Cortex of kidney (tissue), 1 donor: ENCODE data around the gene PDE3A.

Experiments
- DNase-seq: peaks from one replicate; lab custom pipeline; 2025; lab: John Stamatoyannopoulos, UW

The PDE3A gene

GRCh38 chr12:20458011-20458410 is 89.7 kb downstream of the PDE3A start:
- no peak for DNase-seq

GRCh38 chr12:20459920-20460319 is 91.6 kb downstream of the PDE3A start:
- no peak for DNase-seq

DNA sequence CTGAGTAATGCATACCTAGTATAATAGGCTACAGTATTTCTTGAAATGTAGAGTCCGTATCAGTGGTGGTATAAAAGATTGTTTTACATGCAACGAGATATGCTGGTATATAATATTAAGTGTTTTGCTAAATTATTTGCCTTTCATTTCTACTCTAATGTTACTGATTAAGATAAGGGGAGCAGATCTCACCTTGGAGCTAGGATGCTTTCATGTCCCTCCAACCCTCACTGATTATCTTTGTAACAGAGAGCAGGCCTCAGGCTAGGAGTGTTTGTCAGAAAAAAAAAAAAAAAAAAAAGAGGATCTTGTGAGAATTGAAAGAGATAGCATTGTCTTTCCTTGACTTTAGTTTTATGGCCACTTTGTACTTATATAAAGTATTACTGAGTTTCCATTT is 92.6 kb downstream of the PDE3A start:
- DNase-seq = no peak

- no peak for DNase-seq
These were observed 95.7 kb downstream of the PDE3A start for GRCh38 chr12:20463913-20464524.

DNA sequence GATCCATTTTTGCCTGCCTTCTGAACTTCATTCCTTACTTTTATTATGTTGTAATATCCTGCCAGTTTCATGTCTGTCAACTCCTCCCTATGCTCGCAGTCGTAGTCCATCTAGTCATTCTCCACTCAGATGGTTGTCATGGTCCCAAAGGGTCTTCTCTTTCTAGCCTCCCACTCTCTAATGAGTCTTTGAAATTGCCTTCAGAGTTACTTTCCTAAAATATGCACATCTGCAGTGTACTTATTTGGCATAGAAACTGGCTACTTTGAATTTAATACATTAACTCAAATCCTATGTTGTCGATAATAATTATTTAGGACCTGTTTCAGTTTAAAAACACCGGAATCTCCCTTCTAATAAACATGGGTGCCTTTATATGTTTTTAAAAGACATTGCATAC is 101.0 kb downstream of the PDE3A start:
- DNase-seq = no peak

DNA sequence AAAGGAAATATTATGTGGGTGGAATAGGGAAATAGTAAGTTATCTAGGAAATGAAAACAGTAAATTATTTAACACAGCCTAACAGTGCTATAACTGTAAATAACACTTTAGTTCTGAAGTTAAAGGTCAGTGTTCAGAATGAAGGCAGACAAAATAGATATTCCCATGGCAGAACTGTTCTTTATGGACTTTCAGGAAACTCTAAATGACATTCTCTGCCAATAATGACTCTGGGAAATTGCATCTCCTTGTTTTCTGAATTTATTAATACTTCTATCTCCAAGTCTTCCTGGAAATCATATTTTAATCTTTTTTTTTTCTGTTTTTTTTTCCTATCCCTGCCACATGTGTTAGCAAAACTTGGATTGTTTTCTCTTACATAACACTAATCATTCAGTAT is 101.4 kb downstream of the PDE3A start:
- DNase-seq = no peak

- DNase-seq = no peak
These were observed 103.9 kb downstream of the PDE3A start for GRCh38 chr12:20472102-20472782.

- DNase-seq = no peak
These were observed 104.8 kb downstream of the PDE3A start for GRCh38 chr12:20473133-20473532.

DNA sequence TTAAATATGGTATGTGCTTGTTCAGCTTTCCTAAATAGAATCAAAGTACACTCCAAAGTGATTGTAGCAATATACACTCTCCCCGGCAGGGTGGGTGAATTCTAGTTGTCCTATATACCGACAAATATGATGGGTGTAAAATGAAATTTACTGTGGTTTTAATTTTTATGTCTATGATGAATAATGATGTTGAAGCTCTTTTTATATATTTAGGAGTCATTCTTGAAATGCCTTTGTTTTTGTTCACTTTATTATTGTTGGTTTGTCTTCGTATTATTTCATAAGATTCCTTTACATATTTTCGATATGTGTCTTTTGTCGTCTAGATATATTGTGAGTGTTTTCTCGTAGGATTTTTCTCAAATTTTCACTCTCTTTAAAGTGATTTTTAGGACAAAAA is 105.7 kb downstream of the PDE3A start:
- DNase-seq = no peak

DNA sequence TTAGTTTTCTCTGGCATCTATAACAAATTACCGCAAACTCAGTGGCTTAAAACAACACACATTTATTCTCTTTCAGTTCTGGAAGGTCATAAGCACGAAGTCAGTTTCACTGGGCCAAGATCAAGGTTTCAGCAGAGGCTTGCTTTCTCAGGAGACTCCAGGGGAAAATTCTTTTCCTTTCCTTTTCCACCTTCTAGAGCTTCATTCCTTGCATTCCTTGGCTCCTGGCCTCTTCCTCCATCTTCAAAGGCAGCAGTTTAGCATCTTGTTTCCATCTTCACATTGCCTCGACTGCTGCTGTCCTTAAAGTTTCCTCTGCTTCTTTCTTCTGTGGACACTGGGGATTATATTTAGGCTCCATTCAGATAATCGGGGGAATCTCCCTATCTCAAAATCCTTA is 106.1 kb downstream of the PDE3A start:
- no peak for DNase-seq

GRCh38 chr12:20475542-20475941 is 107.2 kb downstream of the PDE3A start:
- DNase-seq = no peak

- DNase-seq = no peak
These were observed 108.2 kb downstream of the PDE3A start for GRCh38 chr12:20476551-20476950.

DNA sequence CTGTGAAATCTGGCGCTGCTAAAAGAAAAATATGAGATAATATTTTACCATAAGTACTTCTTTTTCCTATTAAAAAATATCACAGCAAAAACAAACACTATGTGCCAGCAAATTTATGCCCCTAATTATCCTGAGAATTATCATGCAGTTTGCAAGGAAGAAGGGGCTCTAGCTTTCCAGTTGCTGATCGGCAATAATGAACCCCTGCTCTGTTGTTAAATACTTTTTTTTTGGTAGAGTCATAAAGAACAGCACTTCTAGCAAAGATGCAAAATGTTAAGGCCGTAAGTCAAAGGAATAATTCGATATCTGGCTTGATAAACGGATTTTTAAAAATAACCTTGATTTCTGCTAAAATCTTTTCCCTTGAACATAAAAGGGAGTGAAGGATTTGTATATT is 108.9 kb downstream of the PDE3A start:
- DNase-seq = no peak

GRCh38 chr12:20477672-20478071 is 109.3 kb downstream of the PDE3A start:
- DNase-seq = no peak

- no peak for DNase-seq
These were observed 114.2 kb downstream of the PDE3A start for GRCh38 chr12:20482491-20483054.

DNA sequence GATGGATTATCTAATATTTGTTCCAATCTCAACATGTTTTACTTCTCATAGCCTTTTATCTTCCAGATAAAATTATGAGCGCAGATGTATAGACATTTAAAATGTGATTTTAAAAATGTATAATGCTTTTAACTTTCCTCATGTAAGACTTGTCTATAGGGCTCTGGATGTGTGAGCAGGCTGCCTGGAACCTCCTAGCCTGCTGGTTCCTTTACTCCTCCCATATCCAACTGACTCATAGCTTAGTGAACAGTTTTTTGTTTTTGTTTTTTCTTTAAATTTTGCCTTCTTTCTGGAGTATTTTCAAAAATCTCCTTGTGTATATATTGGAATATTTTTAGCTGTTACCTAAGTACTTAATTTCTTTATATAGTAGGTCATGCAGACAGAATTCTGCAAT is 115.4 kb downstream of the PDE3A start:
- DNase-seq = no peak

DNA sequence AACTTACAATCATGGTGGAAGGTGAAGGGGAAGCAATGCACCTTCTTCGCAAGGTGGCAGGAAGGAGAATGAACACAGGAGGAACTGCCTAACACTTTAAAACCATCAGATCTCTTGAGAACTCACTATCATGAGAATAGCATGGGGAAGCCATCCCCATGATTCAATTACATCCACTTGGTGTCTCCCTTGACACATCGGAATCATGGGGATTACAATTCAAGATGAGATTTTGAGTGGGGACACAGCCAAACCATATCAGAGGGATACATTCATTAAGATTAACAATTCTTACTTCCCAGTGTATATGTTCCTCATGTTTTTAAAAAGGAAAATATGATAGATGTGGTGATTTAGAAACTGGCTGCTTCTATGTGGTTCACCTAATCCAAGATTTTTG is 117.9 kb downstream of the PDE3A start:
- no peak for DNase-seq

DNA sequence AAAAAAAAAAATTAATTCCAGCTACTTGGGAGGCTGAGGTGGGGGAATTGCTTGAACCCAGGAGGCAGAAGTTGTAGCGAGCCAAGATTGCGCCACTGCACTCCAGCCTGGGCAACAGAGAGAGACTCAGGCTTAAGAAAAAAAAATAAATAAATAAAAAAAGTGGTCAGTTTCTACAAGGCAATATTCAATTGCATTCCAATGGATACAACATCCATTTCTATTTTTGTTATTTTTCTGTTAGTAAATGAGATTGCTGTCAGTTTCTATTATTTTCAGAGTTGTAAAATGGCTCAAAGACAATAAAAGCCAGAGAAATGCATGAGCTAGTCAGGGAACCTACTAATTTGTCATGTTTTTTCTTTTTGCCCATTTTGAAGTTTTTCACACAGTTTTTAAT is 119.2 kb downstream of the PDE3A start:
- DNase-seq = no peak

DNA sequence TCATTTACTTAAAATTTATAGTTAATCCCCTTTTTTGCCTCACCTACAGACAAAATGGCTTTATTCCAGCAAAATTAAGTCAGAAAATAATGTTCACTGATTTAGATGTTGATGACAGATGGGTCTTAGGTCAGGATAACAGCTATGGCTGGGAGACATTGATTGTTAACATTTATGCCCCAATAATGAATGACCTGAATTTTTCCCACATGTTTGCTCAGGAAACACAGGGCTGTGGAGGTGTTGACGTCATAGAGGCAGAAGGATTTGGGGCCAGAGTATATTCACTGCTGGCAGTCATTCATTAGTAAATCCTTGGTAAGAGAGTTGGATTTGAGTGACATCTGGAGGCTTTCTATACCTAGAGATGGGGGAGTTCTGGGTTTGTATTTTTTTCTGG is 121.3 kb downstream of the PDE3A start:
- DNase-seq = no peak

DNA sequence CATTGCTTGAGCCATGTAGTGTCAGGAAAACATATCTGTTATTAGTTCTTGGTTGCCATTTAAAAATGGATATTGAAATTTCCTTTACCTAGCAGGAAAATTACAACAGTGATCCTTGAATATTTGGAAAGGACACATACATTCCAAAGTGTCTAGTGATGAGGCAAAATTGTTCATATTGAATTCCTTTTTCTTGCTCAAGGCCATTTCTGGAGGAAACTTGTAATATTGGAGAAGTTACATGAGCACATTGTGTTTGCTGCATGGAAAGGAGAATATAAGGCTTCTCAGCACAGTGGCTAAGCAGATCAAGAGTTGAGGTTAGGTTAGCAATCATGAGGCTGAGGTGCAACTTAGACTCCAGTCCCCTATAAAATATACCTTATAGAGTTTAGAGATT is 121.9 kb downstream of the PDE3A start:
- DNase-seq = no peak

DNA sequence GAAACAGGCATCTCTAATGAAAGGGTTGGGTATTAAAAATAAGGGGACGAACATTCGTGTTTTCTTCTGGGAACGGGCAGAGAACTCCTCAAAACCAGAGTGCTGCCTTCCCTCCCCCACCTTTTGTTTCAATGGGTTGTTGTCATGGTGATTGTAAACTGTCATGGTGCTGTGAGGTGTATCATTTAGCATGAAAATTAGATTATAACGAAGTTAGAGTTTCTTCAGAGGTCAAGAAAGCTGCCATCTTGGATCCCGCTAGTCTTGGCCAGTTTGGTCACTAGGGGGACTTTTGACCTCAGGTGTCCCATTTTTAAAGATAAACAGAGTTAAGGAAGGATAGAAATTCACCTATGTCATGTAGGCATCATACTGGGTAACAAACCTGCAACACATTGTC is 123.0 kb downstream of the PDE3A start:
- no peak for DNase-seq

DNA sequence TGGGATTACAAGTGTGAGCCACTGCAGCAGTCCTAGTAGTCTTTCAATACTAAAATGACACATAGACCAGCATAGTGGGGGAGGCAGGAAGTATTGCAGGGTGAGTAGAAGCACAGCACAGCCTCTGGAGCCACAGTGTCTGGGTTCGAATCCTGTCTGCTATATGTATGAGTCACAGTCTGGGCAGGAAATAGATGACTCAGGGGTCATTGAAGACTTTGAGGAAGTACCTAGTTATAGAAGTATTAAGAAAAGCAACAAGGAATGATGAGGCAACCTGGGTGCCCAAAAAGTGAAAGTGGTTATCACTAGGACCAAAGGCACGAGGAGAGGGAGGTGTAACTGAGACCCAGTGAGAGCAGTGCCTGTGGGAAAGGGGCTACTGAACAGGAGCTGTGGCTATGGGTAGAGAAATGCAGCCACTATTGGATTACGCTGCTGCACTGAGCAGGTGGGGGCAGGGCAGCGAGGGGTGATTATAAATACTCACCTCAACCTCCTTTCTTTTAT is 124.0 kb downstream of the PDE3A start:
- no peak for DNase-seq

GRCh38 chr12:20493934-20494333 is 125.6 kb downstream of the PDE3A start:
- no peak for DNase-seq

GRCh38 chr12:20494851-20495250 is 126.5 kb downstream of the PDE3A start:
- DNase-seq = no peak
